Activated CD4-positive, CD25-positive, alpha-beta regulatory T cell treated with anti-CD3 and anti-CD28 coated beads, Interleukin-2, amount 50 U/mL, for 72 hours (primary cell): Measurements from ENCODE around the gene NMBR.
"Not testable (repeated sequence)": the region's sequence is repeated elsewhere in the genome, so short reads cannot be mapped to it uniquely, and the experiment has no call there.

ENCODE experiments used
- DNase-seq: peaks from one replicate; pipeline ENCODE4 v3.0.0; 2021

NMBR gene

DNA sequence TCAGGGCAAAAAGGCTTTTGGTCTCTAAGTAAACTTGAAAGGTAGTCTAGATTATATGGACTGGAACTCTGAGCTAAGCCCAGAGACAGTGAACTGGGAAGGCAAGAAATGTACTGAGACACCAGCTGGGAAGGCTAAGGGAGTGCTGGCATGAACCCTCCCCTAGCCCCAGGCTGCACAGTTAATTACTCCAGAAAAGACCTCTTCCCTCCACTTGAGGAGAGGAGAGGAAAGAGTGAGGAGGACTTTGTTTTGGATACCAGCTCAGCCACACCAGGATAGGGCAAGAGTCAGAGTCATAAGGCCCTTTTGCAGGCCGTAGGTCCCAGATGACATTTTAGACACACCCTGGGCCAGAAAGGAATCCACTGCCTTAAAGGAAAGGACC, 98.3 kb downstream of the NMBR start:
- no peak for DNase-seq

DNA sequence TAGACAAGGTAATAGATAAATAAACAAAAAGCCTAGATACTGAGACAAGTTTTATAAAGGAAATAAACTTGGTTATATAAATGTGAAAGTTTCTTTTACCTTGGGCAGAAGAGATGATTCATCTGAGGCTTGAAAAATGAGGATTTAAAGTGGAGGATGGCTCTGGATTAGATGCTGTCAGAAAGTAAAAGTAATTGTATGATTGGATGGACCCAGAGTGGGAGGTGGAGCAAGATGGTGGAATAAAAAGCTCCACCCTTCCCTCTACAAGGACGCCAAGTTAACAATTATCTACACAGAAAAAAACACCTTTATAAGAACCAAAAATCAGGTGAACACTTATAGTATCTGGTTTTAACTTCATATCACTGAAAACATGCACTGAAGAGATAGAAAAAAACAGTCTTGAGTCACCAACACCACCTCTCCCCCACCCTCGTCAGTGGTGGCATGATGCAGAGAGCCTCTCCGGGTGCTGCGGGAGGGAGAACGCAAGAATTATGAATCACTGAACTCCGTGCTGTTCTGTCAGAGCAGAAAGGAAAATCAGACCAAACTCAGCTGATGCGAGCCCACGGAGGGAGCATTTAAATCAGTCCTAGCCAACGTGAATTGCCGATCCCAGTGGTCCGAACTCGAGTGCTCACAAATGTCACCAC, 98.9 kb downstream of the NMBR start:
- DNase-seq = no peak

DNA sequence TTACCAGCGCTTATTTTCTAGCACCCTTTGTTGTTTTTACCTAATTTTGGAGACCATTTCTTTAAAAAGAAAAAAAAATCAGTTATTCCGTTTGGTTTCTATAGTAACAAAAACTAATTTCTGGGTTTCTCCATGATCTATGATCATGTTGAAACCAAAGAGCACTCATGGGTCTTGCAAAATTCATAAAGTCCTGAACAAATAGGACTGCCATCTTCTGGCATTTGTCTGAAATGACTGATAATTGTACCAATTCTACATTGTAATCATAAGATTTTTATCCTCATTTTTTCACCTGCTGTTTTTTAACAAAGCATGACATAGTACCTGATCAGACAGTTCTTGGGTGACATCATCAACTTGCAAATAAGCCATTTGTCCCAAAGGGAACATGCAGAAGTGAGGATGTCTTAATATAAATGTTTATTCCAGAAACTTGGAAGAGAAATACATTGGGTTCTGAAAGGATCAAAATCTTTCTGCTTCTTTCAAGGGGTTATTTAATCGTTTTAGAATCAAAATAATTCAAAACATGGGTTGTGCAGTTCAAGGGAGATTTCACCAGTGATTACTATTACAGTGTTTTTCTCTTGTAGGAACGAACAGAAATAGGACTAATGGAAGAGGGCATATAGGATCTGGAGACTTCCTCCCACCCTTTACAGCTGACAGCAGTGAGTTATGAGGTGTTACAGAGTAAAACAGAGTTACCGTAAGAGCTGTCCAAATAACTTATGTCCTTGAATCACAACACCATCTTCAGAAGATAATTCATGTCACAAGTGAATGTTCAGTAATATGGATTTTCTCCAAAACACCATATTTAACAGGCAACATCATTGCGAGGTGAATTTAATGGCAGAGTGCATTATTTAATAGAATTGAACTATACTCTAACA, 101.3 kb downstream of the NMBR start:
- no peak for DNase-seq

DNA sequence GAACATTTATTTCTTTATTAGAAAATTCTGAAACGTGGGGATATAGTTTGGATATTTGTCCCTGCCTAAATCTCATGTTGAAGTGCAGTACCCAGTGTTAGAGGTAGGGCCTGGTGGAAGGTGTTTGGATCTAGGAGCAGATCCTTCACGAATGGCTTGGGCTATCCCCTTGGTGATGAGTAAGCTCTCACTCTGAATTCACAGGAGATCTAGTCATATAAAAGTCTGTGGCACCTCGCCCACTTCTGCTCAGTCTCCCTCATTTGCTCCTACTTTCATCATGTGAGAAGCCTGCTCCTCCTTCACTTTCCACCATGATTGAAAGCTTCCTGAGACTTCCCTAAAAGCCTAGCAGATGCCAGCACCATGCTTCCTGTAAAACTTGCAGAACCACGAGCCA, 111.0 kb downstream of the NMBR start:
- DNase-seq = no peak

DNA sequence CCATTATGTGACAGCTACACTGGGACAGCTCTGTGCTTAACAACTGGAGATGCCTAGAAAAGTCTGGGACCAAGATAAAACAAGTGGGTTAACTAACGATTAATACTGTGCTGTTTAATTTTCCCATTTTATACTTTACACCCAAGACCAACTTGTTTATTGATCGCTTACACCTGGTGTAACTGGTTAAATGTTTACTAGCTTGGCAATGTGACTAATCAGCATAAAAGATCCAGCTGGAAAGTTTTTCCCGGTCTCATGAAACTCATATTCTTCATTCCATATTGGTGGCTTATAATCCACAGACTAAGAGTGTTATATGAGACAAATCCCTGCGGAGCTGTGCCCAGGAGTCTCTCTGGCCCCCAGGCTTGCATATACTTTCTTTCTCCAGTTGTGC, 115.9 kb downstream of the NMBR start:
- no peak for DNase-seq

DNA sequence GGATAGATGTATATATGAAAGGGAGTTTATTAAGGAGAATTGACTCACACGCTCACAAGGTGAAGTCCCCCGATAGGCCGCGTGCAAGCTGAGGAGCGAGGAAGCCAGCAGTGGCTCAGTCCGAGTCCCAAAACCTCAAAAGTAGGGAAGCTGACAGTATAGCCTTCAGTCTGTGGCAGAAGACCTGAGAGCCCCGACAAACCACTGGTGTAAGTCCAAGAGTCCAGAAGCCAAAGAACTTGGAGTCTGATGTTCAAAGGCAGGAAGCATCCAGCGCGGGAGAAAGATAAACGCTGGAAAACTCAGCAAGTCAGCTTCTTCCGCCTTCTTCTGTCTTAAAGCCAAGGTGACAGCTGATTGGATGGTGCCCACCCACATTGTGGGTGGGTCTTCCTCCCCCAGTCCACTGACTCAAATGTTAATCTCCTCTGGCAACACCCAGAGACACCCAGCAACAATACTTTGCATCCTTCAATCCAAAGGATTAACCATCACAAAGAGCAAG, 116.8 kb downstream of the NMBR start:
- DNase-seq = no peak

DNA sequence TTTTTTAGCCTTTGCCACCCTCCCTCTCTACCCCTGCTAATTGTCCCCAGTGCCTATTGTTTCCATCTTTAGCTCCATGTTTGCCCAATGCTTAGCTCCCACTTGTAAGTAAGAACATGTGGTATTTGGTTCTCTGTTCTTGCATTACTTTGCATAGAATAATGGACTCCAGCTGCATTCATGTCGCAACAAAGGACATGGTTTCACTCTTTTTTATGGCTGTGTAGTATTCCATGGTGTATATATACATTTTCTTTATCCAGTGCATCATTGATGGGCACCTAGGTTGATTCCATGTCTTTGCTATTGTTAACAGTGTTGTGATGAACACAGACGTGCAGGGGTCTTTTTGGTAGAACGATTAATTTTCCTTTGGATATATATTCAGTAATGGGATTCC, 118.4 kb downstream of the NMBR start:
- no peak for DNase-seq

DNA sequence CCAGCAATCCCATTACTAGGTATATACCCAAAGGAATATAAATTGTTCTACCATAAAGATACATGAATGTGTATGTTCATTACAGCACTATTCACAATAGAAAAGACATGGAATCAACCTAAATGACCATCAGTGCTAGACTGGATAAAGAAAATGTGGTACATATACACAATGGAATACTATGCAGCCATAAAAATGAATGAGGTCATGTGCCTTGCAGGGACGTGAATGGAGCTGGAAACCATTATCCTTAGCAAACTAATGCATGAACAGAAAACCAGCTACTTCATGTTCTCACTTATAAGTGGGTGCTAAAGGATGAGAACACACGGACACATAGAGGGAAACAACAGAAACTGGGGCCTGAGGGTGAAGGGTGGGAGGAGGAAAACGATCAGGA, 119.1 kb downstream of the NMBR start:
- DNase-seq = not testable (repeated sequence)

DNA sequence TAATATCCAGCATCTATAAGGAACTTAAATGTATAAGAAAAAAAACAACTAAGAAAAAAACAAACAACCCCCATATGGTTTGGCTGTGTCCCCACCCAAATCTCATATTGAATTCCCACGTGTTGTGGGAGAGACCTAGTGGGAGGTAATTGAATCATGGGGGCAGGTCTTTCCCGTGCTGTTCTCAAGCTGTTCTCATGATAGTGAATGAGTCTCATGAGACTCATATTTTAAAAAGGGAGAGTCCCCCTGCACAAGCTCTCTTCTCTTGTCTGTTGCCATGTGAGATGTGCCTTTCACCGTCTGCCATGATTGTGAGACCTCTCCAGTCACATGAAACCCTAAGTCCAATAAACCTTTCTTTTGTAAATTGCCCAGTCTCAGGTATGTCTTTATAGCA, 119.8 kb downstream of the NMBR start:
- DNase-seq = no peak

DNA sequence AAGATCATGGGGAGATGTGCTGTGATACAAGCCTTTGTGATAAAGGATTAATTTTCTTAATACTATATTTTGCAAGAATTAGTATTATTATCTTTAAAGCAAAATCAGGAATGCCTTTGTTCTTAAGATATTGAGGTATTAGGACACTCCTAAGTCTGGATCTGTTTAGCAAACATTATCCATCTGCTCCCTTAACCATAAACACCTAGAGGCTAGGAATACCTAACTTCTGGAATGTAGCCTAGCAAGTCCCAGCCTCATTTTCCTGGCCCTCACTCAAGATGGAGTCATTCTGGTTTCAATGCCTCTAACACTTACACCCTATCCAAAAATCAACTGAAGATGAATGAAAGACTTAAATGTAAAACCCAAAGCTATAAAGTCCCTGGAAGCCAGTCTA, 120.5 kb downstream of the NMBR start:
- DNase-seq = no peak
